Ovary (tissue), 9 donors: Measurements from ENCODE around the gene CXCL17. TPM values are rescaled to one million over a fixed set of nuclear protein-coding genes. Genes with fewer than 3 reads are reported as not detected.

Experiments used
- DNase-seq, 5 donors: peaks; one replicate each; pipeline ENCODE4 v3.0.0-alpha.2; 2019 to 2020
- H3K27ac ChIP-seq, 2 donors: fragments of 200-600 bp; one replicate each; pipeline versions ENCODE4 v1.5.1 to v1.8.0; 2019 to 2022
- H3K27me3 ChIP-seq: fragments of 200-600 bp; one replicate; pipeline ENCODE4 v1.8.0; 2022
- H3K36me3 ChIP-seq: fragments of 200-600 bp; sonication (generic); one replicate; pipeline ENCODE4 v1.5.1; 2019
- H3K4me1 ChIP-seq: one replicate; pipeline ENCODE4 v1.8.1; 2013; ENCODE audit warnings: mild to moderate bottlenecking, moderate library complexity; ENCODE audit not compliant: insufficient read depth
- H3K4me3 ChIP-seq: fragments of 200-600 bp; sonication (generic); one replicate; pipeline ENCODE4 v1.5.1; 2017
- H3K9me3 ChIP-seq, 2 donors: fragments of 200-600 bp in 1 of 2; sonication (generic) in 1 of 2; one replicate each; pipeline versions ENCODE4 v1.5.1 to v1.8.1; 2013 to 2019; ENCODE audit warnings: mild to moderate bottlenecking in 1 of 2, moderate library complexity in 1 of 2
- EP300 ChIP-seq: sonication (generic); formaldehyde crosslinking; IDR thresholded peaks from one replicate; pipeline ENCODE4 v1.6.1; 2017; ENCODE audit warnings: antibody characterized with exemption
- POLR2A ChIP-seq: fragments of 450-650 bp; IDR thresholded peaks from one replicate; pipeline ENCODE4 v1.6.1; 2017; ENCODE audit warnings: antibody characterized with exemption, mild to moderate bottlenecking, moderate library complexity
- WGBS, 3 donors: extraction: QIAGEN DNeasy Blood & Tissue Kit in 1 of 3; methylation state at CpG; one replicate each; pipeline versions ENCODE4 v1.1.5 to v1.1.7; 2013 to 2017; 5-methylcytosine and 5-hydroxymethylcytosine counted together
- intact Hi-C, 4 donors: fragments of 100-400 bp; cut with DNase I; formaldehyde crosslinking; loops; one replicate each; pipeline versions ENCODE4 v1.11.0 to v1.15.1; 2022 to 2023
- polyA plus RNA-seq, 2 donors: library from polyadenylated mRNA; stranded (reverse); fragments of 200-250 nt in 1 of 2; fragments of 350-450 nt in 1 of 2; fragmentation: Illumina TruSeq in 1 of 2; extraction: RNeasy Lipid Tissue Mini Kit (QIAGEN cat#74804) in 1 of 2; gene quantifications; one replicate each; pipeline ENCODE4 v1.2.3, GENCODE V29; 2013 to 2014
- total RNA-seq, 7 donors: library from RNA; depleted of rRNA in 2 of 7; stranded (reverse); fragments of >200 nt in 2 of 7; fragmentation: NEBNext Ultra II Directional in 3 of 7; extraction: Animal tissue kit (Norgen Biotek cat#: 25700) in 3 of 7; gene quantifications; one replicate each; pipeline versions ENCODE4 v1.1.0 to v1.2.4, GENCODE V29; 2016 to 2023
- TF ChIP-seq, protein P1 (sequence below), 3 donors: fragments of 450-650 bp in 2 of 3; fragments of 200-600 bp in 1 of 3; IDR thresholded peaks; one replicate each; pipeline versions ENCODE4 v1.5.1 to v1.8.0; 2016 to 2022; ENCODE audit warnings: antibody characterized with exemption in 3 of 3, mild to moderate bottlenecking in 1 of 3
- donor health status: DM: no; HTN: no; CAD: no; lungs with moderate emphysema.
- donor health status: DM: no; HTN: no; CAD: no.
- donor health status: Bipolar disorder and iron deficiency.
- donor health status: DM: yes; HTN: yes; CAD: no.
- donor health status: DM: no; HTN: no; CAD: no.
- donor health status: DM: yes; HTN: yes; CAD: no.

CXCL17 gene
- total and polyA plus RNA-seq, 9 donors, result 0.32 to 0.46 TPM; not detected in 7

DNA sequence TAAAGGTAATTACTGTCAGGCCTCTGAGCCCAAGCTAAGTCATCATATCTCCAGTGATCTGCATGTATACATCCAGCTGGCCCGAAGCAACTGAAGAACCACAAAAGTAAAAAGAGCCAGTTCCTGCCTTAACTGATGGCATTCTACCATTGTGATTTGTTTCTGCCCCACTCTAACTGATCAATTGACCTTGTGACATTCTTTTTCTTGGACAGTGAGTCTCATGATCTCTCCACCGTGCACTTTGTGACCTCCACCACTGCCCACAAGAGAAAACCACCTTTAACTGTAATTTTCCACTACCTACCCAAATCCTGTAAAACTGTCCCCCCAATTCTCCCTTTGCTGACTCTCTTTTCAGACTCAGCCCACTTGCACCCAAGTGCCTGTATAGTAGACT, 17.2 kb upstream of the CXCL17 start:
- no peaks in the 10 kb centered on the region for H3K4me1 ChIP-seq
- no peaks in the 10 kb centered on the region for H3K27me3 ChIP-seq
- DNase-seq, result no peak
- no peaks in the 10 kb centered on the region for H3K9me3 ChIP-seq
- intact Hi-C loops, result no loop called here
- WGBS, 3 donors, result 83 to 87% (median 87%) methylated on average over 2 of the region's 2 CpGs
- no peak overlapping the region for H3K4me3 ChIP-seq
- TF ChIP-seq, protein P1, sequence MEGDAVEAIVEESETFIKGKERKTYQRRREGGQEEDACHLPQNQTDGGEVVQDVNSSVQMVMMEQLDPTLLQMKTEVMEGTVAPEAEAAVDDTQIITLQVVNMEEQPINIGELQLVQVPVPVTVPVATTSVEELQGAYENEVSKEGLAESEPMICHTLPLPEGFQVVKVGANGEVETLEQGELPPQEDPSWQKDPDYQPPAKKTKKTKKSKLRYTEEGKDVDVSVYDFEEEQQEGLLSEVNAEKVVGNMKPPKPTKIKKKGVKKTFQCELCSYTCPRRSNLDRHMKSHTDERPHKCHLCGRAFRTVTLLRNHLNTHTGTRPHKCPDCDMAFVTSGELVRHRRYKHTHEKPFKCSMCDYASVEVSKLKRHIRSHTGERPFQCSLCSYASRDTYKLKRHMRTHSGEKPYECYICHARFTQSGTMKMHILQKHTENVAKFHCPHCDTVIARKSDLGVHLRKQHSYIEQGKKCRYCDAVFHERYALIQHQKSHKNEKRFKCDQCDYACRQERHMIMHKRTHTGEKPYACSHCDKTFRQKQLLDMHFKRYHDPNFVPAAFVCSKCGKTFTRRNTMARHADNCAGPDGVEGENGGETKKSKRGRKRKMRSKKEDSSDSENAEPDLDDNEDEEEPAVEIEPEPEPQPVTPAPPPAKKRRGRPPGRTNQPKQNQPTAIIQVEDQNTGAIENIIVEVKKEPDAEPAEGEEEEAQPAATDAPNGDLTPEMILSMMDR (IDR thresholded peaks at IDR 0.05), result no peak
- no peak for TF ChIP-seq EP300
- no peak for TF ChIP-seq POLR2A
- H3K27ac ChIP-seq, result no peak overlapping the region
- H3K36me3 ChIP-seq, result no peaks in the 10 kb centered on the region

DNA sequence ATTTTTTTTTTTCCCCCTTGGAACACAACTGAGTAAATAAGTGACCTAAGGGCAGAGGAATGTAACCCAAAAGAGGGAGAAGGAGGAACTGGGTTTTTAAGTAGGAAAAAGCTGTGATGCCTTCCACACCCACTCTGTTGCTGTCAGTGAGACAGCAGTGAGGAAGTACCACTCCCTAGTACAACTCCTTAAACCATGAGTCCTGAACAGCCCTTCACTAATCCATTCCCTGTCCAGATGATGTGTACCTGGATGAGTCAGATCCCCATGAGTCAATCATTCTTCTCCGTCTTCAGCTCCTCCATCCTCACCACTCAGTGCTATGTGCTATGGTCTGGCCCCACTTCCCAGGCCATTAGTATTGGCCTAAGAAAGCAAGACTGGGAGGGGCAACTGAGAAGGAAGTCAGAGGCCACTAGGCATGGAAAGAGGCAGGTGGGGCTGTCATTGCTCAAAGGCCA, 12.9 kb upstream of the CXCL17 start:
- H3K27ac ChIP-seq, result no peak overlapping the region
- H3K36me3 ChIP-seq, result no peaks in the 10 kb centered on the region
- no peak for TF ChIP-seq POLR2A
- no peak for TF ChIP-seq EP300
- TF ChIP-seq, protein P1 (IDR thresholded peaks at IDR 0.05), result no peak
- intact Hi-C loops, result no loop called here
- no peak for DNase-seq
- no peaks in the 10 kb centered on the region for H3K4me1 ChIP-seq
- H3K9me3 ChIP-seq, result no peaks in the 10 kb centered on the region
- no peak overlapping the region for H3K4me3 ChIP-seq
- H3K27me3 ChIP-seq, result no peaks in the 10 kb centered on the region
- WGBS, 3 donors, result 89 to 95% (median 91%) methylated on average over 1 of the region's 1 CpG

DNA sequence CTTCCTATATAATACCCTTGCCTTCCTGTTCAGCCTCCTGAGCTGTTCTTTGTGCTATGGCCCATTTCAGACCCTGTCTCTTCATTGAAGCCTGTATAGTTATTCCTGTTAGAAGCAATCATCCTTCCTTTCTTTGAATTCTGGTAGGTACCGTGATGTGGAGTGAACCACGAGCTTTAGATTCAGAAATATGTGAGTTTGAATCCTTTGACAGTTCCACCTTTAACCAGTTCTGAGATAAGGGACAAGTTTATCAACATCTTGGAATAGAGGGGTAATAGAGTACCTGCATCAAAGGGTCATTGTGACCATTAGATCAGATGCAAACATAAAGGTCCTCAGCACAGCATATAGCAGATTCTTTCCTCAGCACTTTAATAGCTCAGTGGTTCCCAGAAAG, 12.3 kb upstream of the CXCL17 start:
- no peaks in the 10 kb centered on the region for H3K36me3 ChIP-seq
- no peaks in the 10 kb centered on the region for H3K9me3 ChIP-seq
- intact Hi-C loops, result no loop called here
- H3K4me3 ChIP-seq, result no peak overlapping the region
- H3K27ac ChIP-seq, result no peak overlapping the region
- WGBS, 3 donors, result 83 to 87% (median 85%) methylated on average over 2 of the region's 2 CpGs
- no peak for DNase-seq
- TF ChIP-seq EP300 (no peak), POLR2A (no peak)
- TF ChIP-seq, protein P1 (IDR thresholded peaks at IDR 0.05), result no peak
- no peaks in the 10 kb centered on the region for H3K27me3 ChIP-seq
- H3K4me1 ChIP-seq, result no peaks in the 10 kb centered on the region

DNA sequence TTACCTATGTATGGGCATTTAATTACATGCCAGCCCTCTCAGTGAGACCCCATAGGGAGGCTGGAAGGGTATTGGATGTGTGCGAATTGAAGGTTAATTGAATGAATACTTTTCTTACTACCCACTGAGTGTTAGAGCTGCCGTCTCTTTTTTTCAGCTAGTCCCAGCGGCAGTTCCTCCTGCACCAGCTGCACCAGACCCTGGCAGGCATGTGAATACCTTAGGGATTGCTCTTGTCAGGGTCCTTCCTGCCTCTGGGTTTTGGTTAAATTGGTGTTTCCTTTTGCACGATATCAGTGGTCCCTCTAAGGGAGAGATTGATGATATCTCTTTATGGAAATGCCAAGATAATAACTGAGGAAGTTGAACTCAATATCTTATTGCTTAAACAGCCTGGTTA, 9.8 kb upstream of the CXCL17 start:
- Histone ChIP-seq H3K27me3 (no peaks in the 10 kb centered on the region), H3K4me1 (no peaks in the 10 kb centered on the region), H3K27ac (no peak overlapping the region), H3K36me3 (no peaks in the 10 kb centered on the region), H3K4me3 (no peak overlapping the region), H3K9me3 (no peaks in the 10 kb centered on the region)
- 61 to 66% (median 64%) methylated on average over 4 of the region's 4 CpGs for WGBS, 3 donors
- no peak for TF ChIP-seq EP300
- TF ChIP-seq POLR2A, result no peak
- TF ChIP-seq, protein P1 (IDR thresholded peaks at IDR 0.05), result no peak
- no peak for DNase-seq
- intact Hi-C loops, result no loop called here
